Measurements from ENCODE around the gene IFNAR2.
"Not testable (repeated sequence)": the region's sequence is repeated elsewhere in the genome, so short reads cannot be mapped to it uniquely, and the experiment has no call there.

Gene IFNAR2

DNA sequence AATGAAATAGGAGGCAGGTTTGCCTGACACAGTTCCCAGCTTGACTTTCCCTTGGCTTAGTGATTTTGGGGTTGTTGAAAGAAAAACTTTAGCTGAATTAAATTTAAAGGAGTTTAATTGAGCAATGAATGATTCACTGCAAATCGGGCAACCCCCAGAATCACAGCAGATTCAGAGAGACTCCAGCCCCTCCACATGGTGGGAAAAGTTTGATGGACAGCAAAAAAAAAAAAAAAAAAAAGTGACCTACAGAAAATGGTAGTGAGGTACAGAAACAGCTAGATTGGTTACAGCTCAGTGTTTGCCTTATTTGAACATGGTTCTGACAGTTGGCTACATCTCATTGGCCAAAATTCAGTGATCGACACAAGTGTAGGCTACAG is 12.6 kb upstream of the IFNAR2 start:
- DNase-seq (ENCODE audit: low spot score) = no peak

DNA sequence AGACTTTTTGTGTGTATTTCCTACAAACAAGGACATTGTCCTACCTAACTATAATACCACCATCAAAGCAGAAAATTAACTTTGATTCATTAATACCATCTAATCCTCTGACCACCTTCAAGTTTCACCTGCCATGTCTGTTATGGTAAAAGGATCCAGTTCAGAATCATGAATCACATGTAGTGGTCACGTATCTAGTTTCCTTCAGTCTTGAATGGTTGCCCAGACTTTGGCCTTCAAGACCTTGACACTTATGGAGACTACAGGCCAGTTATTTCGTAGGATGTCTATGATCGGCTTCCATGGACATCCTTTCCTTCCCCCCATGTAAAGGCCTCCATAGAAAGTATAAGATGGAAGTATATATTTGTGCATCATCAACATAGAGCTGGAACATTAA is 10.4 kb upstream of the IFNAR2 start:
- DNase-seq (ENCODE audit: low spot score) = no peak

DNA sequence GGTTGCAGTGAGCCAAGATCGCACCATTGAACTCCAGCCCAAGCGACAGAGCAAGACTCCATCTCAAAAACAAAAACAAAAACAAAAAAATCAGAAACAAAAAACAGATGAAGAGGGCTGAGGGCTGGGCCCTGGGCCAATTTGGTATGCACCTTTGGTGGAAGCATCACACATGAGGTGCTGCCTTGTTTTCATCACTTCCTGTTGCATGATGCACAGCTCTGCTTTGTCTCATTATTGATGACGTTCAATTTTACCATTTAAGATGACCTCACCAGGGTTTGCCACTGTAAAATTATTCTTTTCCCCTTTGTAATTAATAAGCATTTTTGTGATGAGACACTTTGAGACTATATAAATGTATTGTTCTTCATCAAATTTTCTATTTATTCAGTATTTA is 9.8 kb upstream of the IFNAR2 start:
- DNase-seq (ENCODE audit: low spot score) = no peak

DNA sequence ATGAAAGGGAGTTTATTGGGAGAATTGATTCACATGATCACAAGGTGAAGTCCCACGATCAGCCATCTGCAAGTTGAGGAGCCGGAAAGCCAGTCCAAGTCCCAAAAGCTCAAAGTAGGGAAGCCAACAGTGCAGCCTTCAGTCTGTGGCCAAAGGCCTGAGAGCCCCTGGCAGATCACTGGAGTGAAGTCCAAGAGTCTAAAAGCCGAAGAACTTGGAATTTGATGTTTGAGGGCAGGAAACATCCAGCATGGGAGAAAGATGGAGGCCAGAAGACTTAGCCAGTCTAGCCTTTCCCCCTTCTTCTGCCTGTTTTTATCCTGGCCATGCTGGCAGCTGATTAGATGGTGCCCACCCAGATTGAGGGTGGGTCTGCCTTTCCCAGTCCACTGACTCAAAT is 4.4 kb upstream of the IFNAR2 start:
- DNase-seq (ENCODE audit: low spot score) = not testable (repeated sequence)

DNA sequence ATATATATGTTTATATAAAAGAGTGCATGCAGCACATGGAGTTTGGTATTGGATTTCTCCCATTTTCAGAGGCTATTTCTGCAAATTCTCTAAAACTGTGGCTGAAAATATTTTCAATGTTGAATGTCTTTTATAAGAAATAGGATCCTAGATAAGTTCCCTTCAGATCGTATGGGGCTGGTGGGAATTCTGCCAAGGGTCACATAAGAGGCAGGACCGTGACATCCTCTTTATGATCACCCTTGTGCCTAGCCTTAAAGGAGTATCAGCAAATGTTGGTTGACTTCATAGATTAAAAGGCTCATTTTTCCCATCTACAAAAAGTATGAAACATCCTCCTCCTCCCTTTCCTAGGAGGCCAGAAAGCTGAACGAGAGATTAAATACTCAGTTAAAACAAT is 1.3 kb upstream of the IFNAR2 start:
- no peak for DNase-seq (ENCODE audit: low spot score)

DNA sequence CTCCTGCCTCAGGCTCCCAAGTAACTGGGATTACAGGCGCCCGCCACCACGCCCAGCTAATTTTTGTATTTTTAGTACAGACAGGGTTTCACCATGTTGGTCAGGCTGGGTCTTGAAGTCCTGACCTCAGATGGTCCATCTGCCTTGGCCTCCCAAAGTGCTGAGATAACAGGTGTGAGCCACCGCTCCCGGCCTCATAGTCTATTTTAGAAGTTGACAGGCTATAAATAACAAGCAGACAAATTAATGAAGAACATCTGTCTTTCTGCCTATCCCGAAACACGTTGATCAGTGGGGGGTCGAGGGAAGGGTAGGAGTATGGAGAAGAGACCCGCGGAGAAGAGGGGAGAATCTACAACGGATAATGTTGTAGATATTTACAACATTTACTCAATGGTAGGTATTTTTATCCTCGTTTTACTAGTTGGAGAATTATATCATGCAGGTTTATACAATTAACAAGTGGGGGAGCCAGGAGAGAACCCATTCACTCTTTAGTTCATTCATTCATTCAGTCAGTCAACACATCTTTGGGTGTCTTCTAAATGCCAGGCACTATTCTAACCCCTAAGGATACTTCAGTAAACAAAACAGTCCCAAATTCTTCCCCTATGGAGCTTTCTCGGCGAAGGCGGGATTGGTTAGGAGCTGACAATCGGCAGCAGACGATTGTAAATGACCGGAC is 497 bp upstream of the IFNAR2 start:
- DNase-seq (ENCODE audit: low spot score) = peak; percentile 55

DNA sequence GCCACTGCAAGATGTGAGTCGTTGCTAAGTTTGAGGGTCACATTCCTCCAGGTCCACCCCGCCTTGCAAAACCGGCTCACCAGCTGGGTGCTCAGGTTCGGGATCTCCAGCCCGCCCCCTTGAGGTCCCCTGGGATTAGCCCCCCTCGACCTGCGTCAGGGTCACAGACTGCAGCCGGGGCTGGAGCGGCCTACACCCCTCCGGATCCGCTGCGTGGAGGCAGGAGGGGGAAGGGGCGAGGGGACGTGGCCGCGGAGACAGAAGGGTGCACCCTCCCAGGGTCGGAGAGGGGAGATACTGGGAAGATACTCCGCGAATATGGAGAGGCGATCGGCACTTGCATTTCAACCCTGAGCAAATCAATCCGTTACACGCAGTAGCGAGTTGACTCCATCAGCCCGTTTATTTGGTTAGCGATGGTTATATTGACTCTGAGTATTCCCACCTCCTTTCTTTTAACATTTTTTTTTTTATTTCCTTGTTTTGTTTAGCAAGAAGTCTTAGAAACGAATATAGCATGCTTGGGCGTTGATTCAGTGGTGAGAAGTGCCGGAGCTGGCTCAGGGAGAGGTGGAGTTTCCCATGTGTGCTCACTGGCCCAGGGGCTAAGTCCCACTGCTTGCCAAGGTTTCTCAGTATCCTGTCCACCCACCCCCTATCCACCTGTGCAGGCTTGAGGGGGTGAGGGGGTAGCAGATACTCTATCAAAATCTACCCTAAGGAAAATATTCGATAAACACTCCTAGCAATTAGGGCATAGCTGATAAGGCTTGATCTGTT is 997 bp downstream of the IFNAR2 start:
- peak; percentile 45 for DNase-seq (ENCODE audit: low spot score)

DNA sequence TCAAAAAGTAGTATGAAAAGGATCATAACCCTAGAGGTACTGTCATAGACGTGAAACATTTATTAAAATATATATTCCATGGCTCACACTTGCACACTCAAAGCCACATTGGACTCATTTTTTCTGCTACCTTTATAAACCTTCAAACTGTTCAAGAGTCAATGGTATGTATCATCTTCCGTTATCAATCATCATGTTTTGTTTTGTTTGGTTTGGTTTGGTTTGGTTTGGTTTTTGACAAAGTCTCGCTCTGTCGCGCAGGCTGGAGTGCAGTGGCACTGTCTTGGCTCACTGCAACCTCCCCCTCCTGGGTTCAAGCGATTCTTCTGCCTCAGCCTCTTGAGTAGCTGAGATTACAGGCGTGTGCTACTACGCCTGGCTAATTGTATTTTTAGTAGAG is 1.8 kb downstream of the IFNAR2 start:
- no peak for DNase-seq (ENCODE audit: low spot score)

DNA sequence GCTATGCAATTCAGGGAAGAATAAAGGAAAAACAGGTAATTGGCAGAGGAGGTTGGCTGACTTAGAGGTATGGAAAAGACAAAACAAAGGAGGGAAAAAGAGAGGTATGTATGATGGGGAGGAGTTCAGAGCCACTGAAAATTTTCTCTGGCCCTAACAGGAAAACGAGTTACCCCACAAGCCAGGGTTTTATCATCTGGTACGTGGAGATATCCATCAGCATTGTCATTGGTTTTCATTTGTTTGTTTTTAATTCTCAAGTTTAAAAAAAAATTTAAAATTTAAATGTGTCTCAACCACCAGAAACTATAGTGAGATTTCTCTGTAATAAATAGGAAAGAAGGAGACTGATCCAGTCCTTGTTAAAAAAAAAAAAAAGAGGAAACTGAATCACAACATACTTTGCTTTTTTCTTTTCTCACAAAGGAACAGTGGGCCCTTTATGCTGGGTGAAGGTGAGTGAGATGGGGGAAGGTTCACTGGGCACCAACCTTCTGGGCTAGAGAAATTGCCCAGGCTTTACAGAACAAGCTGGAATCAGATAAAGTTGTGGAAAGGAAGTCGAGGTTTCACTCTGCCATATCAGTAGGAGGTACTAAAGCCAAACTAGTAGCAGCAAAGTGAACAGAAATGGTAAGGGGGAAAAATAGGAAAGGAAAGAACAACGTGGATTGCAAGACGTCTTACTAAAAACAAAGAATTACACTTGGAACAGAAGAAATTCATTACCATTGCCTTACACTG is 2.7 kb downstream of the IFNAR2 start:
- DNase-seq (ENCODE audit: low spot score) = peak; percentile 53

DNA sequence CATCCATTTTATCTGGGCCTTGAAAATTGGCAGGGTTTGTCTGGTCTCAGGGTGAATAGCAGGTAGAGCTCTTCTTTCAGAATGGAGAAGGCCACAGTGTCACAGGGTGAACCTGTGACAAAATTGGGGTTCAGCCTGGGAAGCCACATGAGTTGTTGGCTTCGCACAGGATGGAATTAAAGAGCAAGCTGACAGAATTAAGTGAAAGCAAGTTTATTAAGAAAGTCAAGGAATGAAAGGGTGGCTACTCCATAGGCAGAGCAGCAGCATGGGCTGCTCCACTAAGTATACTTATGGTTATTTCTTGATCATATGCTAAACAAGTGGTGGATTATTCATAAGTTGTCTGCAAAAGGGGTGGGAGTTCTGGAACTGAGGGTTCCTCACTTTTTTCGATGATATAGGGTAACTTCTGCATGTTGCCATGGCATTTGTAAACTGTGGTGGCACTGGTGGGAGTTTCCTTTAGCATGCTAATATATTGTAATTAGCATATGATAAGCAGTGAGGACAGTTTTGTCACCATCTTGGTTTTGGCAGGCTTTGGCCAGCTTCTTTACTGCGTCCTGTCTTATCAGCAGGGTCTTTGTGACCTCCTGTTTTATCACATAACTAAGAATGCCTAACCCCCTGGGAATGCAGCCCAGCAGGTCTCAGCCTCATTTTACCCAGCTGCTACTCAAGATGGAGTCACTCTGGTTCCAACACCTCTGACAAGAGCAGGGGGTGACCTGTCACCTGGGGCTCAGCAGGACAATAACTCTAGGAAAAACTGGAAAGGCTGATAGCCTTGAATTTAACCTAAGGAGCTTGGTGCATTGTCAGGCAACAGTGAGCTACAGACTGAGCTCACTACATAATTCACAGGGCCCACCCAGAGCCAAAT is 5.1 kb downstream of the IFNAR2 start:
- DNase-seq (ENCODE audit: low spot score) = no peak

DNA sequence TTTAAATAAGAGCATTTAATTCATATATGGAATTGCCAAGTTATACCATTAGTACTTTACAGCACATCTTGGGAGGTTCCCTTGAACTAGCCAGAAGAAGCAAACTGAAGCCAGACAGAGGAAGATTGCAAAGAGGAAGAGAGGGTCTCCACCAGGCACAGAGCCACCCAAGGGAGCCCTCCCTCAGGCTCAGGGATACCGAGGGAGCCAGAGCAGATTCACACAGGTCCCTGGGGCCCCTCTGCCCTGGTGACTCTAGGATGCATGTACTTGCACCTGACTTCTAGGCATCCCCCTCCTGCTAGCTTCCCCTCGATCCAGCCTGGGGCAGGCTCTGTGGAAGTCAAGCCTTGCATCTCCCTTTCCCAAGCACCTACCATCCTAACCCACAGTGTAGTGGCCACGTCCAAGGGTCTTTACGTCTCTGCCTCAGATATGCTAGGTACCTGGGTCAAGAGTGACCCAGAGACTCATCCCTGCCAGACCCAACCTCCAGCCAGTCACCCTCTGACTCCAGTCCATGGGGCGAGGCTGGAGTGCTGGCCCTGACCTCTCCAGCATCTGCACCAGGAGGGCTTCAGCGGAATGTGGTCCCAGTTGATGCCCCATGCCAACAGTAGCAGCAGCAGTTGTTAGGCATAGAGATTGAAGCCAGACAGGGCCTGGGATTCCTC is 6.4 kb downstream of the IFNAR2 start:
- DNase-seq (ENCODE audit: low spot score) = no peak

DNA sequence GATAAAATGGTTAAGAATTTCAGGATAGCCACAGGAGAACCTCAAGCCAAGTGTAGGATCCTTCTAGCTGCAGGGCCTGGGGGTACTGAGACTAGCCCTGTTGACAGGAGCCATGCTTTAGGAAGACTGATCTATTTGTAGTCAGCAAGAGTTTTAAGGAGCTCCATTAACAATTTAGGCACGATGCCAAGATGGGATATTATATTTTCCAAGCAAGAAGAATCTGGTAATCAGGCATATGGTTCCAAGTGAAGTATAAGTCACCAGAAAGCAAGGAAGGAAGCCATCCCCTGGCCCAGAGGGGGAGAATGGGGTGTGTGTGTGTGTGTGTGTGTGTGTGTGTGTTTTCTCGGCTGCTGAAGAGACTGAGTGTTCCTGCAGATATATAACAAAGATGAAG is 7.0 kb downstream of the IFNAR2 start:
- no peak for DNase-seq (ENCODE audit: low spot score)

DNA sequence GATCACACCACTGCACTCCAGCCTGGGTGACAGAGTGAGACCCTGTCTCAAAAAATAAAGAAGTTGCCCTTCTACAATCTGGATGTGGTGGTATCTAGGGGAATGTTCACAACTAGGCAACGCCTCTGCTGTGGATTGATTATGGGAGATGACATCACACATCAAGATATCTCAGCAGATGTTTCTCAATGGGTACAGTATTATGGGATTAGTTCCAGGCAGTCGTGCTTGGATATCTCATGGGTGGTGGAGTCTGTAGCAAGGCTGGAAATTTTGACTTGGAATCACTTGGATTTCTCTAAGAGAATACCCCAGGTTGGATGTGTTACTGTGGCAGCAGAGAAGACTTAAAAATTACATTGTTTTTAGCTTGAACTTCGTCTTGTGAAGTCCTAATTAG is 7.7 kb downstream of the IFNAR2 start:
- DNase-seq (ENCODE audit: low spot score) = no peak

DNA sequence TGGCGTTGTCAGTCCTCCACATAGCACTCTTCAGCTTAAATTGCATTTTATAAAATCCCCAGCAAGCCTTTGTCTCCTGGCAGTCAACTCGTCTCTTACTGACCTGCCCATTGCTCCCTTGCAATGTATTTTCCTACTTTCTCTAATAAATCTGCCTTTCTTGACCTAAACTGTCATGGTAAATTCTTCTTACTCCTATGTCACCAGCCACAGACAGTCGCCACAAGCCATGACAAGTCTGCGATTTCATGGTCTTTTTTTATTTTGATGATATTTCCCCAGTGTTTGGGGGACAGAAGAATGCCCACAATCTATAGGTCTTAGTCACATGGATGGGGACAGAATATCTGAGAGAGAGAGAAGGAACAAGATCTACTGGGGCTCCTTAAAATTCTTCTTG is 8.4 kb downstream of the IFNAR2 start:
- no peak for DNase-seq (ENCODE audit: low spot score)

DNA sequence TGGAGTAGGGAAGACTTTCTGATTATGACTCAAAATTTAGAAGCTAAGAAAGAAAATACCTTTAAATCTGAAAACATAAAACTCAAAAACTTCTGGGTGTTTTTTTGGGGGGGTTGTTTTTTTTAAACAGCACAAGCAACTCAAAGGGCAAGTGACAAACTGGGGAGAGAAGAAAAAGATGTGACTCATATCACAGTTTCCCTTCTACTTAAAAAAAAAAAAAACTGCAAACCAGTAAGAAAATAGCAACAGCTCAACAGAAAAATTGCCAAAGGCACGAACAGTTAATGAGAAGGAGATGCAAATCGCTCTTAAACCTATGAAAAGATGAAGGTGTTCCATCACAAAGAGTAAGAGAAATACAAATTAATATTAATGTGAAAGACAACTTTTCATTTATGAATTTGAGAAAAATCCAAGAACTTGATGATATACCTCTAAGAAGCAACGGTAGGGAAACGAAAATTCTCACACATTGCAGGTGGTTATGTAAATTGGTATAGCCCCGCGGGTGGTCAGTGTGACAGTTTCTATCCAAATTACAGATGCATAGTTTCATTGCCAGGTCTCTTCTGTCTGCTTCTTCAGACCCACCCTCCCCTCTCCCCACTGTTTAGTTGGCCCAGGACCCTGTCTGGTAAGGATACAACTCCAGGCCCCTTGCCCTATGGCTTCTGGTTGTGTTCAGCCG is 9.0 kb downstream of the IFNAR2 start:
- DNase-seq (ENCODE audit: low spot score) = no peak

DNA sequence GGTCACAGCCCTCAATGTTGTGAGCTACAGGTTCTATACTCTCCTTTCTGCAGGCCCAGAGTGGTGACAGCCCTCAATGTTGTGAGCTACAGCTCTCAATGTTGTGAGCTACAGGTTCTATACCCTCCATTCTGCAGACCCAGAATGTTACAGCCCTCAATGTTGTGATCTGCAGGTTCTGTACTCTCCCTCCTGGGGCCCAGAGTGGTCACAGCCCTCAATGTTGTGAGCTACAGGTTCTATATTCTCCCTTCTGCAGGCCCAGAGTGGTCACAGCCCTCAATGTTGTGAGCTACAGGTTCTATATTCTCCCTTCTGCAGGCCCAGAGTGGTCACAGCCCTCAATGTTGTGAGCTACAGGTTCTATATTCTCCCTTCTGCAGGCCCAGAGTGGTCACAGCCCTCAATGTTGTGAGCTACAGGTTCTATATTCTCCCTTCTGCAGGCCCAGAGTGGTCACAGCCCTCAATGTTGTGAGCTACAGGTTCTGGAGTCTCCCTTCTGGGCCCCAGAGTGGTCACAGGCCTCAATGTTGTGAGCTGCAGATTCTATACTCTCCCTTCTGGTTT is 9.9 kb downstream of the IFNAR2 start:
- DNase-seq (ENCODE audit: low spot score) = not testable (repeated sequence)

DNA sequence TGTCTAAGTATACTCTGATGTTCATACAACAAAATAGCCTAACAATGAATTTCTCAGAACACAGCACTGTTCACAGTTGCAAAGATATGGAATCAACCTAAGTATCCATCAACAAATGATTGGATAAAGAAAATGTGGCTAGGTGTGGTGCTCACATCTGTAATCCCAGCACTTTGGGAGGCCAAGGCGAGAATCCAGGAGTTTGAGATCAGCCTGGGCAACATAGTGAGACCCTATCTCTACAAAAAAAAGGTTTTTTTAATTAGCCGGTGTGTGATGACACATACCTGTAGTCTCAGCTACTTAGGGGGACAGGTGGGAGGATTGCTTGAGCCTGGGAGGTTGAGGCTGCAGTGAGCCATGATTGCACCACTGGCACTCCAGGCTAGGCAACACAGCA is 10.7 kb downstream of the IFNAR2 start:
- DNase-seq (ENCODE audit: low spot score) = no peak

DNA sequence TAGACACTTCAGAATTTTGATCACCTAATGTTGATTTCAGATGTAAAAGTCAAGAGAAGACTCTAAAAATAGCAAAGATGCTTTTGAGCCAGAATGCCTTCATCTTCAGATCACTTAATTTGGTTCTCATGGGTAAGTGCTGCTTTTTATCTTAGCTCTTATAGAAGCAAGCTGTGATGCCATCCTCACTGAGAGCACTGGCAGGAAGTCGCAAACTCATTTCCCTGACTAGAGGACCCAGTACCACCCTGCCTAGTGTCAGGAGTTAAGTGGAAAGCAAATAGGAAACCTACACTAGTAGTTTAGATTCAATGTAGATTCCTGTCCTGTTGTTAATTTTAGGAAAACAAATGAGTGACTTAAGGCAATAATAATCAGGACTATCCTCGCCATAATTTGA is 12.1 kb downstream of the IFNAR2 start:
- no peak for DNase-seq (ENCODE audit: low spot score)

DNA sequence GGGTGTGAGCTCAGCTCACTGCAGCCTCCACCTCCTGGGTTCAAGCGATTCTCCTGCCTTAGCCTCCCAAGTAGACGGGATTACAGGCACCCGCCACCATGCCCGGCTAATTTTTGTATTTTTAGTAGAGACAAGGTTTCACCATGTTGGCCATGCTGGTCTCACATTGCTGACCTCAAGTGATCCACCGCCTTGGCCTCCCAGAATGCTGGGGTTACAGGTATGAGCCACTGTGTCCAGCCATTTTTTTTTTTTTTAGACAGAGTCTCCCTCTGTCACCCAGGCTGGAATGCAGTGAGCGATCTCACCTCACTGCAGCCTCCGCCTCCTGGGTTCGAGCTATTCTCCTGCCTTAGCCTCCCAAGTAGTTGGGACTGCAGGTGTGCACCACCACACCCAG is 13.1 kb downstream of the IFNAR2 start:
- DNase-seq (ENCODE audit: low spot score) = not testable (repeated sequence)

DNA sequence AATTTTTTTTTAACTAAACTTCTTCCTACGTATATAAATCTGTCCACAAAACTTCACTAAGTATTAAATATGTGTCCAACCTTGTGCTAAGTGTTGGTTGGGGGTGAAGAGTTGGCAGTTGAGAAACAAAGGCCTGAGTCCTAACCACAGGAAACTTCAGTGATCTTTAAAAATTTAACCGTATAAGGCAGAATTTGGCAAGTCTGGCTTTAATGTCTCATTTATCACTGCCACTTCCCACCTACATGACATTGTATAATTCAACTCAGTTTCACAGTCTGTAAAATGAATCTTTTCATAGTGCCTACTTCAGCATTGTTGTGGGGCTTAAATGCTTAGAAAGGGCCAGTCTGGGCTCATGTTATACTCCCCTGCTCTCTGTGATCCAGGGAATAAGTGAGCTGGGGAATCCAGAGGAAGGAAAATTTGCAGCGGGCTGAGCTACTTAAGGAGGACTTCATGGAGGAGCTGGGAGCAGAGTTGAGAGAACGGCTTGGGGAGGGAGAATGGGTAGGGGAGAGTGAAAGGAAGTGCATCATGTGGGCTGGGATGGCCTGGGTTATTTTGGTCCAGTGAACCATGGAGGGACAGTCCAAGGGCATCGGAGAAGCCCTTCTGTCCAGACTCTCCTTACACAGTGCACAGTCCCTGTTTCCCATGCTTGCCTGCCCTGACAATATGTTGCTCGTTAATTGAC is 14.5 kb downstream of the IFNAR2 start:
- no peak for DNase-seq (ENCODE audit: low spot score)
